ENCODE data around the gene CMTM2.

CMTM2 gene

GRCh38 chr16:66578651-66579531 is at the start of gene CMTM2:
Gene CMTM2 (plus strand): TSS chr16:66579463. CDS start chr16:66579608, 145 bp downstream.
- DNase-seq (ENCODE audit: low spot score), result peak; percentile 12

GRCh38 chr16:66529475-66529874 is 49.8 kb upstream of the CMTM2 start:
- DNase-seq (ENCODE audit: low spot score), result no peak

GRCh38 chr16:66534376-66534799 is 44.9 kb upstream of the CMTM2 start:
- no peak for DNase-seq (ENCODE audit: low spot score)

- no peak for DNase-seq (ENCODE audit: low spot score)
Observed at GRCh38 chr16:66536525-66536924, 42.7 kb upstream of the CMTM2 start.

- DNase-seq (ENCODE audit: low spot score), result no peak
Observed at GRCh38 chr16:66537236-66537635, 42.0 kb upstream of the CMTM2 start.

GRCh38 chr16:66538910-66539309 is 40.4 kb upstream of the CMTM2 start:
- DNase-seq (ENCODE audit: low spot score), result no peak

- DNase-seq (ENCODE audit: low spot score), result no peak
Observed at GRCh38 chr16:66539623-66540469, 39.4 kb upstream of the CMTM2 start.

- no peak for DNase-seq (ENCODE audit: low spot score)
Observed at GRCh38 chr16:66541388-66542355, 37.6 kb upstream of the CMTM2 start.

GRCh38 chr16:66542396-66542795 is 36.9 kb upstream of the CMTM2 start:
- DNase-seq (ENCODE audit: low spot score), result no peak

GRCh38 chr16:66543541-66543940 is 35.7 kb upstream of the CMTM2 start:
- no peak for DNase-seq (ENCODE audit: low spot score)

GRCh38 chr16:66544016-66544757 is 35.1 kb upstream of the CMTM2 start:
- no peak for DNase-seq (ENCODE audit: low spot score)

GRCh38 chr16:66547101-66547989 is 31.9 kb upstream of the CMTM2 start:
- DNase-seq (ENCODE audit: low spot score), result no peak

GRCh38 chr16:66548068-66548467 is 31.2 kb upstream of the CMTM2 start:
- DNase-seq (ENCODE audit: low spot score), result no peak

- DNase-seq (ENCODE audit: low spot score), result no peak
Observed at GRCh38 chr16:66548868-66549267, 30.4 kb upstream of the CMTM2 start.

GRCh38 chr16:66549284-66550131 is 29.8 kb upstream of the CMTM2 start, which contains the start of gene TK2:
Gene TK2 (minus strand): TSS chr16:66550122. CDS start chr16:66550061, 61 bp downstream.
- DNase-seq (ENCODE audit: low spot score), result peak; percentile 84

GRCh38 chr16:66551348-66551759 is 27.9 kb upstream of the CMTM2 start:
- DNase-seq (ENCODE audit: low spot score), result peak; percentile 15

GRCh38 chr16:66551788-66552285 is 27.4 kb upstream of the CMTM2 start:
- no peak for DNase-seq (ENCODE audit: low spot score)
